GM21528 (cell line): ENCODE data around the gene ZNF224.
A peak's percentile ranks its signal among the peaks of the same experiment; 100 is the strongest.
"Not testable (repeated sequence)": the region's sequence is repeated elsewhere in the genome, so short reads cannot be mapped to it uniquely, and the experiment has no call there.

Source experiments
- ATAC-seq: cut with Tn5 transposase; IDR thresholded peaks from one replicate; pipeline ENCODE4 v1.9.1; 2021; ENCODE audit warnings: mild to moderate bottlenecking, moderate library complexity; ENCODE audit not compliant: unreplicated experiment, low FRiP score

ZNF224 gene

DNA sequence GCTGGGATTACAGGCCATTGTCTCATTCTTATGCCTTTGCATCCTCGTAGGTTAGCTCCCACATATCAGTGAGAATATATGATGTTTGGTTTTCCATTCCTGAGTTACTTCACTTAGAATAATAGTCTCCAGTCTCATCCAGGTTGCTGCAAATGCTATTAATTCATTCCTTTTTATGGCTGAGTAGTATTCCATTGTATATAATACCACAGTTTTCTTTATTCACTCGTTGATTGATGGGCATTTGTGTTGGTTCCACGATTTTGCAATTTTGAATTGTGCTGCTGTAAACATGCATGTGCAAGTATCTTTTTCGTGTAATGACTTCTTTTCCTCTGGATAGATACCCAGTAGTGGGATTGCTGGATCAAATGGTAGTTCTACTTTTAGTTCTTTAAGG is 27.0 kb downstream of the ZNF224 start:
- not testable (repeated sequence) for ATAC-seq

DNA sequence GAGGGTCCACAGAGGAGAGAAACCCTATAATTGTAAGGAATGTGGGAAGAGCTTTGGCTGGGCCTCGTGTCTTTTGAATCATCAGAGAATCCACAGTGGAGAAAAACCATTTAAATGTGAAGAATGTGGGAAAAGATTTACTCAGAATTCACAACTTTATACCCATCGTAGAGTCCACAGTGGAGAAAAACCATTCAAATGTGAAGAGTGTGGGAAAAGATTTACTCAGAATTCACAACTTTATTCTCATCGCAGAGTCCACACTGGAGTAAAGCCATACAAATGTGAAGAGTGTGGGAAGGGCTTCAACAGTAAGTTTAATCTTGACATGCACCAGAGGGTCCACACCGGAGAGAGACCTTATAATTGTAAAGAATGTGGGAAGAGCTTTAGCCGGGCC is 37.8 kb downstream of the ZNF224 start:
- no peak for ATAC-seq

DNA sequence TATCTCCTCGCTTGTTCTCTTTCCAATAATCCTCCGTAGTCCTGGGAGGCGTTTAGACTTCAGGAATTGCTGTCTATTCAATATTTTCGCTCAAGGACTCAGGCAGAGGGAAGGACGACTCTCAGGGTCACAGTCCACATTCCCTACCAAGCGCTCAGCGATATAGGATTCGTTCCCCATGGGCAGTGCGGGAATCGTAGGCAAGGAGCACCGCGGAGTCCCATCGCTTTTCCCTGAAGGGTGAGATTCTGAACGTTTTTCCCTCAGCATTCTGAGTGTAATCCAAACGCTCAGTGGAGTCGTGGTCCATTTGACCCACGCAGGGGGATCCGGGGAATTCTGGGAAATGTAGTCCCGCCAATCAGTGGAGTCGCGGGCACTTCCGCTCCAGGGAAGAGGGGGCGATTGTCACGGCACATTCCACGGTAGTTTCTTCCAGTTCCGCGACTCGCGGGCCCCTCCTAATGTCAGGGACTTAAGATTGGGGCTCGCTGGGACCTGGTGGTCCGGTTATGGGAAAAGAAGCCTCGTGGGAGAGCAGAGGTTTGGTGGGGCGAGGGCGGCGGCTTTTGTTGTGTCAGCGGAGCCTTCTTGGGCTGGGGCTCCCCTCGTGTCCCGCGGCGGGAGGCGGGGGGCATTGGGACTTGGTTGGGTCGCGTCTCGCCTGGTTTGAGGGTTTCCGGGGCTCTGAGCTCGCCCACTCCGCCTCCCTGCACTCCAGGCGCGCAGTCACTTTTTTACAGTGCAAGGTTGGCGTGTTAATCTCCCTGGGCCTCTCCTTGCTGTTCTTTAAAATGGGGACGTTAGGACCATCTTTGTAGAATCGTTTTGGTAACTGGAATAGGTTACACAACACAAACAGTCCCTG is 47.3 kb downstream of the ZNF224 start, which contains the start of gene ZNF234:
TSS of gene ZNF234 (plus strand) at position 364 of the 868 bp plus-strand sequence. CDS start 3,079 bp downstream, outside the sequence.
- peak; percentile 79 for ATAC-seq

DNA sequence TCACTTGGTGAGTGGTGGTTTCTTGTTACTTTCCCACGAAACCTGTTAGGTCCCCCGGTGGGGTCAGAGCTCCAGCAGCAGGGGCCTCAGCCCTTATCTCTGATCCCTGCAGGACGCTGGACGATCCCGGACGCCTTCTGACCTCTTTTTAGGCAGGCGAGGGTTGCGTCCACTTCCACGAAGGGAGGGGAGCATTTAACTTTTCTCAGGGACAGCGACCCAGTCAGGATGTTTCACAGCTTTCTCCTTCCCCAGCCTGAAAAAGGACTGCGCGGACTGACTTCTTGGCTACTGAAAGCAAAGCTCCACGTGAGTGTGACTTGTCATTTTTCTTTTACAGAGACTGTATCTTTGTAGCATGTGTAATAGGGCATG is 47.9 kb downstream of the ZNF224 start:
- ATAC-seq, result peak; percentile 13

DNA sequence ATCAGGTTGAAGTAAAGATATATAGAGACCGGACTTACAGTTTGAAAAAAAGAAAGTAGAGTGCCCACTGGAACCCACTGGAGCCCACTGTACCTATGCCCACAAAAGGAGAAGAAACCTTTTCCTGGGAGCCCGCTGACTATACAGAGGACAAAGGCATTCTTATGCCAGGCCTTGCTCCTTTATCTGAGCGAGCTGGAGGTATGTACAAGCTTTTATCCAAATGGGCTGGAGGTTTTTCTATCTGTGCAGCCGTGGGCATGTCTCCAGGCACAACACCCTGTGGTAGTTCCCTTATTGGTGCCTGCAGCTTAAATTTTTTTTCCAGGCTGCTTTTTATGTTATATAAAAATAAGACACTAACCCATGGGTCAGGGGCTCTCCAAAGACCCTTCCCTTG is 55.6 kb downstream of the ZNF224 start:
- no peak for ATAC-seq

DNA sequence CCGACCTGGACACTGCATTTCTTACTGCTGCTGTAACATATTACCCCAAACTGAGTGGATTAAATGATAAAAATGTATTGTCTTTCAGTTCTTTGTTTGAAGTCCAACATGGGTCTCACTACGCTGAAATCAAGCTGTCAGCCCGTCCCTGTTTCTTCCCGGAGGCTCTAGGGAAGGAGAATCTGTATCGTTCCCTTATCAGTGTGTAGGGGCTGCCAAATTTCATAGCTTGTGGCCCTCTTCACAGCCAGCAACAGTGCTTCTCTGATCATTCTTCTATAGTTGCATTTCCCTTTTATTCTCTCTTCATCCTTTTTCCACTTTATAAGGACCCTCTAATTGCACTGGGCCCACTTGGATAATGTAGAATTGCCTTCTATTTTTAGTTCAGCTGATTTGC is 57.3 kb downstream of the ZNF224 start:
- no peak for ATAC-seq

DNA sequence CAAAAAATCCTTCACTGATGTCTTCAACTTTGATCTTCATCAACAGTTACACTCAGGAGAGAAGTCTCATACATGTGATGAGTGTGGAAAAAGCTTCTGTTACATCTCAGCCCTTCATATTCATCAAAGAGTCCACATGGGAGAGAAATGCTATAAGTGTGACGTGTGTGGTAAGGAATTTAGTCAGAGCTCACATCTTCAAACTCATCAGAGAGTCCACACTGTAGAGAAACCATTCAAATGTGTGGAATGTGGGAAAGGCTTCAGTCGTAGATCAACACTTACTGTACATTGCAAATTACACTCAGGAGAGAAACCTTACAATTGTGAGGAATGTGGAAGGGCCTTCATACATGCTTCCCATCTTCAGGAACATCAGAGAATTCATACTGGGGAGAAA is 62.3 kb downstream of the ZNF224 start:
- ATAC-seq, result no peak
